GM23248 (cell line): ENCODE data around the gene CHRM4. TPM values are rescaled to one million over a fixed set of nuclear protein-coding genes. Genes with fewer than 3 reads are reported as not detected.
"Not testable (repeated sequence)": the region's sequence is repeated elsewhere in the genome, so short reads cannot be mapped to it uniquely, and the experiment has no call there.

Source experiments
- DNase-seq: peaks from one replicate; pipeline ENCODE4 v3.0.0-alpha.2; 2015
- H2AFZ ChIP-seq: fragments of 200-600 bp; sonication (generic); 2 replicates; pipeline ENCODE4 v1.6.1; 2016; ENCODE audit warnings: antibody characterized with exemption
- H3F3A ChIP-seq: fragments of 200-600 bp; sonication (generic); 2 replicates; pipeline ENCODE4 v1.6.1; 2016; ENCODE audit warnings: mild to moderate bottlenecking, antibody characterized with exemption, mixed run types; ENCODE audit not compliant: insufficient read depth
- H3K27ac ChIP-seq: fragments of 200-600 bp; sonication (generic); 2 replicates; pipeline ENCODE4 v1.5.1; 2016; ENCODE audit warnings: mild to moderate bottlenecking
- H3K27me3 ChIP-seq: fragments of 200-600 bp; sonication (generic); replicated peaks from 2 replicates; pipeline ENCODE4 v1.6.1; 2016; ENCODE audit warnings: mild to moderate bottlenecking; ENCODE audit not compliant: insufficient read depth
- H3K36me3 ChIP-seq: fragments of 200-600 bp; sonication (generic); 2 replicates; pipeline ENCODE4 v1.6.1; 2016; ENCODE audit warnings: low read depth, mild to moderate bottlenecking
- H3K4me1 ChIP-seq: fragments of 200-600 bp; sonication (generic); 2 replicates; pipeline ENCODE4 v1.6.1; 2016; ENCODE audit warnings: mild to moderate bottlenecking; ENCODE audit not compliant: insufficient read depth
- H3K4me2 ChIP-seq: fragments of 200-600 bp; sonication (generic); one replicate; pipeline ENCODE4 v1.6.1; 2016; ENCODE audit warnings: mild to moderate bottlenecking; ENCODE audit not compliant: unreplicated experiment
- H3K4me3 ChIP-seq: fragments of 200-600 bp; sonication (generic); 2 replicates; pipeline ENCODE4 v1.5.1; 2016; ENCODE audit warnings: mild to moderate bottlenecking
- H3K79me2 ChIP-seq: fragments of 200-600 bp; sonication (generic); 2 replicates; pipeline ENCODE4 v1.6.1; 2016; ENCODE audit warnings: mild to moderate bottlenecking; ENCODE audit not compliant: insufficient read depth
- H3K9ac ChIP-seq: fragments of 200-600 bp; sonication (generic); 2 replicates; pipeline ENCODE4 v1.6.1; 2016; ENCODE audit warnings: mild to moderate bottlenecking
- H3K9me2 ChIP-seq: fragments of 200-600 bp; sonication (generic); 2 replicates; pipeline ENCODE4 v1.6.1; 2016; ENCODE audit warnings: mixed run types, mild to moderate bottlenecking, moderate library complexity; ENCODE audit not compliant: insufficient read depth
- H3K9me3 ChIP-seq: fragments of 200-600 bp; sonication (generic); one replicate; pipeline ENCODE4 v1.6.1; 2017; ENCODE audit warnings: low read depth
- H4K20me1 ChIP-seq: fragments of 200-600 bp; sonication (generic); 2 replicates; pipeline ENCODE4 v1.6.0; 2016; ENCODE audit not compliant: insufficient read depth
- EZH2 ChIP-seq: fragments of 200-600 bp; sonication (generic); IDR thresholded peaks from 2 replicates; pipeline ENCODE4 v1.6.1; 2018; ENCODE audit warnings: antibody characterized with exemption, mild to moderate bottlenecking; ENCODE audit not compliant: insufficient read depth, poor library complexity, severe bottlenecking
- EZH2phosphoT487 ChIP-seq: fragments of 200-600 bp; sonication (generic); IDR thresholded peaks from 2 replicates; pipeline ENCODE4 v1.6.1; 2018; ENCODE audit warnings: antibody characterized with exemption, moderate library complexity, mild to moderate bottlenecking, low read depth; ENCODE audit not compliant: insufficient read depth
- WGBS, 2 experiments: methylation state at CpG; one replicate each; pipeline ENCODE4 v1.1.6; 2015 to 2017; ENCODE audit warnings: low lambda C conversion rate in 2 of 2, low coverage in 1 of 2; ENCODE audit errors: missing lambda C conversion rate in 2 of 2; 5-methylcytosine and 5-hydroxymethylcytosine counted together
- in situ Hi-C: fragments of 300-500 bp; cut with MboI; formaldehyde crosslinking; loops from 2 replicates; pipeline ENCODE4 v1.15.0; 2020
- polyA plus RNA-seq: library from polyadenylated mRNA; unstranded; fragments of >200 nt; fragmentation: Nextera tagmentation; extraction: Ambion mirVana; gene quantifications from 2 replicates; pipeline ENCODE4 v1.2.1, GENCODE V29; 2016
- total RNA-seq: library from RNA; depleted of rRNA; stranded (reverse); fragments of >200 nt; shearing (Covaris generic); gene quantifications from 2 replicates; pipeline ENCODE4 v1.2.3, GENCODE V29; 2014

Gene CHRM4
- total and polyA plus RNA-seq, 2 experiments from 2014 or later: not detected

DNA sequence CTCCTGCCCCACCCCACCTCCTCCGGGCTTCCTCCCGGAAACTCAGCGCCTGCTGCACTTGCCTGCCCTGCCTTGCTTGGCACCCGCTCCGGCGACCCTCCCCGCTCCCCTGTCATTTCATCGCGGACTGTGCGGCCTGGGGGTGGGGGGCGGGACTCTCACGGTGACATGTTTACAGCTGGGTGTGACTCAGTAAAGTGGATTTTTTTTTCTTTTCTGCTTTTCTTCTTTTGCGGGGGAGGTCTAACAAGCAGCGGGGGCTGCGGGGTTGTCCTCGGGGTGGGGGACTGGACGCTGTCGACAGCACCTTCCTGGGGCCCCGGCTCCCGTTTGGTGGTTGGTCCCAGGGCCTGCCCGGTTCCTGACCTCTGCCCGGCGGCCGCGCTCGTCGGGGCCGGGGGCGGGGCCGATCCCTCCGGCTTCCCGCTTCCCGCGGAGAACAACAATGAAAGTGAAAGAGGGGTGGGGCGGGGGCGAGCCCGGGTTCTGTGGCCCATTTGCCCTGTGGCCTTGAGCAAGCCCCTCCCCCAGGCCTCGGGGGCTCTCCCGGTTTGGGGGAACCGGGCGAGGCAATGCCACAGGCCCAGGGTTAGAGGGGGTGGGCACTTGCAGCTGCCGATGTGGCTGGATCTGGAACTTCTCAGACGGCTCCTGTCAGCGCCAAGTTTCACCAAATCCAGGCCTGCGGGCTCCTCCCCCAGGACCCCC, 11.1 kb downstream of the CHRM4 start:
- Histone ChIP-seq H3K9me3 (no peaks in the 10 kb centered on the region), H3F3A (0 out of 2 replicates have a peak, but pooled peaks cover 3% of the 10 kb centered on the region), H3K4me1 (no peaks in the 10 kb centered on the region), H3K79me2 (no peaks in the 10 kb centered on the region), H4K20me1 (no peaks in the 10 kb centered on the region), H3K36me3 (no peaks in the 10 kb centered on the region), H3K27me3 (no peaks in the 10 kb centered on the region), H2AFZ (peak overlapping the region; percentile 74), H3K9ac (peak overlapping the region; percentile 76), H3K4me2 (peak overlapping the region; percentile 74), H3K27ac (no peak overlapping the region), H3K9me2 (no peaks in the 10 kb centered on the region), H3K4me3 (peak overlapping the region; percentile 71)
- in situ Hi-C loops: no loop called here
- TF ChIP-seq EZH2 (no peak), EZH2phosphoT487 (no peak)
- 1 to 5% methylated on average over 7 to 45 of the region's 45 CpGs for WGBS, 2 experiments
- DNase-seq: peak; percentile 59

GRCh38 chr11:46379482-46380293, 11.9 kb downstream of the CHRM4 start:
- H3K4me2 ChIP-seq, H4K20me1 ChIP-seq, H3K9ac ChIP-seq, H3K27ac ChIP-seq, H3K4me3 ChIP-seq, DNase-seq, H3K9me3 ChIP-seq, H3K36me3 ChIP-seq, in situ Hi-C loops, H3K4me1 ChIP-seq, H3K79me2 ChIP-seq, H3F3A ChIP-seq, H3K9me2 ChIP-seq, H2AFZ ChIP-seq, H3K27me3 ChIP-seq: not testable (repeated sequence)
- WGBS, 2 experiments: 78 to 82% methylated on average over 22 to 36 of the region's 36 CpGs

- H4K20me1 ChIP-seq: no peaks in the 10 kb centered on the region
- H3K4me2 ChIP-seq: no peak overlapping the region
- DNase-seq: no peak
These were observed 12.6 kb downstream of the CHRM4 start for GRCh38 chr11:46378811-46379481.

DNA sequence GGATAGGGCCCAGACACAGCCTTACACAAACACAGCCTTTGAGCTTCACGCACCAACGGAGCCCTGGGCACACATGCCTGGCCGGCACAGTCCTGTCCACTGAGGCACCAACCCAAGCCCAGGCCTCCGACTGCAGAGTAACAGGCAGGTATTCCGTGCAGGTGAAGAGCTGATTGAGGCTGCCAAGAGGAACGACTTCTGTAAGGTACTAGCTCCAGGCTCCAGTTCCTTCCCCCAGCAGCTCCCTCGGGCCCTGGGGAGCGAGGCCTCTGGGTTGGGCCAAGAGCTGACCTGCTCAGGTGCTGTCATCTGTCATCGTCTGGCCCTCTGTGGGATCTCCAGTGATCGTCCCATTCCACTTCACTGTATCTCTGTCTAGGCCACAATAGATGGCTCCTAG, 13.3 kb downstream of the CHRM4 start:
- no peak overlapping the region for H2AFZ ChIP-seq
- H3K9me2 ChIP-seq: no peaks in the 10 kb centered on the region
- no peaks in the 10 kb centered on the region for H4K20me1 ChIP-seq
- no peak for DNase-seq
- no peaks in the 10 kb centered on the region for H3K9me3 ChIP-seq
- H3K4me2 ChIP-seq: no peak overlapping the region
- no peaks in the 10 kb centered on the region for H3K36me3 ChIP-seq
- H3K9ac ChIP-seq: no peak overlapping the region
- 0 out of 2 replicates have a peak, but pooled peaks cover 3% of the 10 kb centered on the region for H3F3A ChIP-seq
- no peaks in the 10 kb centered on the region for H3K27me3 ChIP-seq
- H3K27ac ChIP-seq: no peak overlapping the region
- in situ Hi-C loops: no loop called here
- TF ChIP-seq EZH2 (no peak), EZH2phosphoT487 (no peak)
- H3K4me3 ChIP-seq: no peak overlapping the region
- WGBS, 2 experiments: 87 to 94% methylated on average over 10 of the region's 10 CpGs
- H3K79me2 ChIP-seq: no peaks in the 10 kb centered on the region
- H3K4me1 ChIP-seq: no peaks in the 10 kb centered on the region

More at GRCh38 chr11:46378811-46379481, 12.6 kb downstream of the CHRM4 start:
- H2AFZ ChIP-seq: no peak overlapping the region
- no peaks in the 10 kb centered on the region for H3K9me2 ChIP-seq
- H3F3A ChIP-seq: 0 out of 2 replicates have a peak, but pooled peaks cover 3% of the 10 kb centered on the region
- 65 to 76% methylated on average over 18 to 20 of the region's 20 CpGs for WGBS, 2 experiments
- in situ Hi-C loops: no loop called here
- no peak overlapping the region for H3K27ac ChIP-seq
- H3K36me3 ChIP-seq: no peaks in the 10 kb centered on the region
- H3K9ac ChIP-seq: no peak overlapping the region
- H3K79me2 ChIP-seq: no peaks in the 10 kb centered on the region
- H3K9me3 ChIP-seq: no peaks in the 10 kb centered on the region
- H3K4me3 ChIP-seq: no peak overlapping the region
- H3K27me3 ChIP-seq: no peaks in the 10 kb centered on the region
- no peaks in the 10 kb centered on the region for H3K4me1 ChIP-seq
- TF ChIP-seq EZH2phosphoT487: no peak
- TF ChIP-seq EZH2: no peak
